Stimulated activated CD4-positive, alpha-beta T cell treated with anti-CD3 and anti-CD28 coated beads, Interleukin-4, amount 100 ng/mL, for 48 hours (primary cell): Measurements from ENCODE around the gene MAP3K9.

ENCODE experiments used
- DNase-seq, 2 donors: peaks; one replicate each; pipeline ENCODE4 v3.0.0-alpha.2; 2020; ENCODE audit warnings: low read depth in 2 of 2

MAP3K9 gene

GRCh38 chr14:70821584-70822529, 12.5 kb upstream of the MAP3K9 start:
- peak; percentile 54 to 59 for DNase-seq

- no peak for DNase-seq
Observed at GRCh38 chr14:70816525-70816924, 7.2 kb upstream of the MAP3K9 start.

GRCh38 chr14:70814466-70814865, 5.2 kb upstream of the MAP3K9 start:
- no peak for DNase-seq

GRCh38 chr14:70812124-70812818, 3.0 kb upstream of the MAP3K9 start:
- no peak for DNase-seq

GRCh38 chr14:70811578-70811977, 2.3 kb upstream of the MAP3K9 start:
- DNase-seq: no peak

GRCh38 chr14:70811050-70811449, 1.7 kb upstream of the MAP3K9 start:
- DNase-seq: no peak

GRCh38 chr14:70810621-70811020, 1.3 kb upstream of the MAP3K9 start:
- no peak for DNase-seq

- peak; percentile 23 to 26 for DNase-seq
Observed at GRCh38 chr14:70808416-70809224, 693 bp downstream of the MAP3K9 start.

- DNase-seq: peak; percentile 28 to 36
Observed at GRCh38 chr14:70807898-70808415, 1.4 kb downstream of the MAP3K9 start.

GRCh38 chr14:70804556-70805162, 4.7 kb downstream of the MAP3K9 start:
- DNase-seq: no peak

- DNase-seq: no peak
Observed at GRCh38 chr14:70803321-70804310, 5.7 kb downstream of the MAP3K9 start.

- no peak for DNase-seq
Observed at GRCh38 chr14:70802379-70802778, 6.9 kb downstream of the MAP3K9 start.

GRCh38 chr14:70801836-70802235, 7.5 kb downstream of the MAP3K9 start:
- DNase-seq: no peak

GRCh38 chr14:70796551-70796950, 12.8 kb downstream of the MAP3K9 start:
- no peak for DNase-seq

GRCh38 chr14:70794294-70794693, 15.0 kb downstream of the MAP3K9 start:
- no peak for DNase-seq

GRCh38 chr14:70793637-70794036, 15.7 kb downstream of the MAP3K9 start:
- DNase-seq: no peak

GRCh38 chr14:70792939-70793338, 16.4 kb downstream of the MAP3K9 start:
- no peak for DNase-seq

- DNase-seq: no peak
Observed at GRCh38 chr14:70791971-70792370, 17.3 kb downstream of the MAP3K9 start.

GRCh38 chr14:70789961-70790360, 19.4 kb downstream of the MAP3K9 start:
- DNase-seq: no peak

- no peak for DNase-seq
Observed at GRCh38 chr14:70789361-70789760, 20.0 kb downstream of the MAP3K9 start.
